ENCODE results near the gene C14orf180. TPM values are rescaled to one million over a fixed set of nuclear protein-coding genes. Genes with fewer than 3 reads are reported as not detected.

C14orf180 gene
- total and polyA plus RNA-seq, 10 of the 15 experiments (the other 5 are each of a cell fraction or from before 2014, with no cell fraction given), result not detected

- H3K4me3 ChIP-seq, result no peak overlapping the region
- POLR2A ChIA-PET, result no interaction called here
- peaks cover 0 to 4% of the 10 kb centered on the region in 2 experiments; a peak in 2 of 4 replicates for H3K27me3 ChIP-seq (replicated peaks in 1 of 2; ENCODE audit: control insufficient read depth in 2 of 2, insufficient read depth in 2 of 2, low read length in 1 of 2)
- H3K36me3 ChIP-seq (ENCODE audit: control insufficient read depth in 2 of 2, insufficient read depth in 2 of 2, low read length in 1 of 2), result no peaks in the 10 kb centered on the region
- CTCF ChIA-PET, result no interaction called here
- H3K4me1 ChIP-seq (ENCODE audit: control insufficient read depth, insufficient read depth, low read length), result no peaks in the 10 kb centered on the region
- ATAC-seq (no peak), DNase-seq (ENCODE audit: low read depth, low spot score) (no peak), FAIRE-seq (no peak)
- no peaks in the 10 kb centered on the region for H3K79me2 ChIP-seq (ENCODE audit: control insufficient read depth, insufficient read depth, low read length)
- H3K4me2 ChIP-seq (ENCODE audit: control insufficient read depth, insufficient read depth), result no peak overlapping the region
- H3K9me3 ChIP-seq (replicated peaks; ENCODE audit: control insufficient read depth, insufficient read depth, low read length), result no peaks in the 10 kb centered on the region
- intact Hi-C loops (cut with micrococcal nuclease; ENCODE audit: unreplicated experiment), result no loop called here
- no TSS peak for BruUV-seq (replicated peaks)
- RAD21 ChIA-PET (ENCODE audit: unreplicated experiment), result no interaction called here
- SMC1A ChIA-PET (ENCODE audit: uncharacterized antibody, unreplicated experiment), result no interaction called here
- WGBS (ENCODE audit: insufficient coverage, insufficient replicate concordance, low lambda C conversion rate, missing lambda C conversion rate), result 31% methylated on average over 33 of the region's 33 CpGs
- no peak overlapping the region for H3K27ac ChIP-seq (ENCODE audit: control insufficient read depth, insufficient read depth)
- no peak overlapping the region for H2AFZ ChIP-seq (ENCODE audit: control insufficient read depth, low read depth, low read length)
- no peak for TF ChIP-seq NR2F1 (conservative IDR thresholded peaks at IDR 0.05)
- TF ChIP-seq ZBTB33 (IDR thresholded peaks at IDR 0.05), result no peak
- no peak for TF ChIP-seq TAF1 (IDR thresholded peaks at IDR 0.05; ENCODE audit: borderline replicate concordance, low read depth, low read length)
- TF ChIP-seq ZNF687 (IDR thresholded peaks at IDR 0.05), result no peak
- TF ChIP-seq CEBPZ (IDR thresholded peaks at IDR 0.05; ENCODE audit: low read depth, low read length), result no peak
- TF ChIP-seq YY1 (IDR thresholded peaks at IDR 0.05; ENCODE audit: low read depth, low read length), result no peak
- no peak for TF ChIP-seq RB1 (IDR thresholded peaks at IDR 0.05; ENCODE audit: borderline replicate concordance)
- no peak for TF ChIP-seq FOXK2 (IDR thresholded peaks at IDR 0.05)
- no peak for TF ChIP-seq ZNF207 (IDR thresholded peaks at IDR 0.05; ENCODE audit: borderline replicate concordance)
- TF ChIP-seq BRCA1 (IDR thresholded peaks at IDR 0.05; ENCODE audit: low read depth, low read length), result no peak
- no peak overlapping the region for H3K9ac ChIP-seq (ENCODE audit: control insufficient read depth, insufficient read depth, low read length)
- in situ Hi-C loops (cut with MboI), result no loop called here
- no peaks in the 10 kb centered on the region for H4K20me1 ChIP-seq (ENCODE audit: control insufficient read depth, insufficient read depth)
Measured at GRCh38 chr14:104551851-104552737, 27.5 kb upstream of the C14orf180 start.

Measured in GM12878 (cell line).